Upper lobe of right lung (tissue), 1 donor: ENCODE results near the gene ZFP91. TPM values are rescaled to one million over a fixed set of nuclear protein-coding genes. Genes with fewer than 3 reads are reported as not detected.

Source experiments
- ATAC-seq: fragments of 200-7000 bp; cut with Tn5 transposase; one replicate; pipeline ENCODE4 v1.9.1; 2020; ENCODE audit warnings: mild to moderate bottlenecking, moderate library complexity
- DNase-seq: peaks from one replicate; pipeline ENCODE4 v3.0.0-alpha.2; 2020
- H3K27ac ChIP-seq: fragments of 200-600 bp; one replicate; pipeline ENCODE4 v1.8.0; 2022
- H3K27me3 ChIP-seq: fragments of 200-600 bp; one replicate; pipeline ENCODE4 v1.8.0; 2022; ENCODE audit warnings: mild to moderate bottlenecking
- H3K36me3 ChIP-seq: fragments of 200-600 bp; one replicate; pipeline ENCODE4 v1.8.0; 2022
- H3K4me1 ChIP-seq: fragments of 200-600 bp; one replicate; pipeline ENCODE4 v1.8.0; 2022
- H3K4me3 ChIP-seq: fragments of 200-600 bp; one replicate; pipeline ENCODE4 v1.8.0; 2022; ENCODE audit warnings: mild to moderate bottlenecking
- H3K9me3 ChIP-seq: fragments of 200-600 bp; one replicate; pipeline ENCODE4 v1.8.0; 2022
- intact Hi-C: fragments of 100-400 bp; cut with DNase I; formaldehyde crosslinking; loops from one replicate; pipeline ENCODE4 v1.11.0; 2022
- long read RNA-seq: library from polyadenylated mRNA; unstranded; transcript quantifications from one replicate; pipeline ENCODE4 v2.0.0, GENCODE V29; 2021
- total RNA-seq: library from RNA; stranded (reverse); fragmentation: NEBNext Ultra II Directional; extraction: Animal tissue kit (Norgen Biotek cat#: 25700); gene quantifications from one replicate; pipeline ENCODE4 v1.2.1, GENCODE V29; 2021
- TF ChIP-seq, protein P1 (sequence below): fragments of 200-600 bp; IDR thresholded peaks from one replicate; pipeline ENCODE4 v1.8.0; 2022; ENCODE audit warnings: antibody characterized with exemption
- donor health status: DM: no; HTN: yes; CAD: no; lungs with severe emphysema.

The ZFP91 gene, protein sequence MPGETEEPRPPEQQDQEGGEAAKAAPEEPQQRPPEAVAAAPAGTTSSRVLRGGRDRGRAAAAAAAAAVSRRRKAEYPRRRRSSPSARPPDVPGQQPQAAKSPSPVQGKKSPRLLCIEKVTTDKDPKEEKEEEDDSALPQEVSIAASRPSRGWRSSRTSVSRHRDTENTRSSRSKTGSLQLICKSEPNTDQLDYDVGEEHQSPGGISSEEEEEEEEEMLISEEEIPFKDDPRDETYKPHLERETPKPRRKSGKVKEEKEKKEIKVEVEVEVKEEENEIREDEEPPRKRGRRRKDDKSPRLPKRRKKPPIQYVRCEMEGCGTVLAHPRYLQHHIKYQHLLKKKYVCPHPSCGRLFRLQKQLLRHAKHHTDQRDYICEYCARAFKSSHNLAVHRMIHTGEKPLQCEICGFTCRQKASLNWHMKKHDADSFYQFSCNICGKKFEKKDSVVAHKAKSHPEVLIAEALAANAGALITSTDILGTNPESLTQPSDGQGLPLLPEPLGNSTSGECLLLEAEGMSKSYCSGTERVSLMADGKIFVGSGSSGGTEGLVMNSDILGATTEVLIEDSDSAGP
- total RNA-seq: 48.3 TPM
- long read RNA-seq, full-length matches to known transcripts: 18 of 21 reads
- long read RNA-seq, partial matches to known transcripts: 3 of 21 reads
- long read RNA-seq, other reads (novel, unspliced or antisense): 0 of 21 reads

DNA sequence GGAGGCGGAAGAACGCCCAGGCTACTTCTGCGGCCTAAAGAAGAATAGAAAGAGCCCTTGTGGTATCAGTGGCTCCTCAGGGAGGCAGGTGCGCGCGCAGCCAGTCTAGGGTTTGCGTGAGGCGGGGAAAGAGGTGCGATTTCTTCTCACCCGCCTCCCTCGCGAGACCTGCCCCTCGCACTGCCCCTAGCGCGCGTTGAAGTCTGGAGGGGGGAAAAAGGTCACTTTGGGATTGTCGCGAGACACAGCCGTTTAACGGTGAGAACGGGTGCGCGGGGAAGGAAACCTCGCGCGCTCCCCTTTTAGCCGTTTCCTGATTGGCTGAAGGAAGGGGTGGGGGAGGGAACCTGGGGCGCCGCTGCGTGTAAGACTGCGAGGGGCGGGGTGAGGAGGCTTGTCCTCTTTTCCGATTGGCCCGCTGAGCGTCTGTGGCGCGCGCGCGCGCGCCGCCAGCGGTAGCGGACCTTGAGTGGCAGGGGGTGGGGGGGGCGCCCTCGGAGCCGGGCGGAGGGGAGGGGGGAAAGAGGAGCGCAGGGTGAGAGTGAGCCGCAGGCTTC lies at the start of gene ZFP91:
Gene ZFP91, plus strand, starts transcription at position 429 of the 557 bp plus-strand sequence. CDS start 219 bp downstream, outside the sequence.
- intact Hi-C loops: no loop called here
- peaks cover 56% of the 10 kb centered on the region for H3K4me1 ChIP-seq

DNA sequence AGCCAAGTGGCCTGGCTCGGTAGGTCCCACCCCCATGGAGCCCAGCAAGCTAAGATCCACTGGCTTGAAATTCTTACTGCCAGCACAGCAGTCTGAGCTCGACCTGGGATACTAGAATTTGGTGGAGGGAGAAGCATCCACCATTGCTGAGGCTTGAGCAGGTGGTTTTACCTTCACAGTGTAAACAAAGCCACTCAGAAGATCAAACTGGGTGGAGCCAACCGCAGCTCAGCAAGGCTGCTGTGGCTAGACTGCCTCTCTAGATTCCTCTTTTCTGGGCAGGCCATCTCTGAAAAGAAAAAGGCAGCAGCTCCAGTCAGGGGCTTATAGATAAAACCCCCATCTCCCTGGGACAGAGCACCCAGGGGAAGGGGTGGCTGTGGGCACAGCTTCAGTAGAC lies 48.6 kb upstream of the ZFP91 start:
- peaks cover 17% of the 10 kb centered on the region for H3K4me1 ChIP-seq
- intact Hi-C loops: no loop called here
- no peak for ATAC-seq
- TF ChIP-seq, protein P1, sequence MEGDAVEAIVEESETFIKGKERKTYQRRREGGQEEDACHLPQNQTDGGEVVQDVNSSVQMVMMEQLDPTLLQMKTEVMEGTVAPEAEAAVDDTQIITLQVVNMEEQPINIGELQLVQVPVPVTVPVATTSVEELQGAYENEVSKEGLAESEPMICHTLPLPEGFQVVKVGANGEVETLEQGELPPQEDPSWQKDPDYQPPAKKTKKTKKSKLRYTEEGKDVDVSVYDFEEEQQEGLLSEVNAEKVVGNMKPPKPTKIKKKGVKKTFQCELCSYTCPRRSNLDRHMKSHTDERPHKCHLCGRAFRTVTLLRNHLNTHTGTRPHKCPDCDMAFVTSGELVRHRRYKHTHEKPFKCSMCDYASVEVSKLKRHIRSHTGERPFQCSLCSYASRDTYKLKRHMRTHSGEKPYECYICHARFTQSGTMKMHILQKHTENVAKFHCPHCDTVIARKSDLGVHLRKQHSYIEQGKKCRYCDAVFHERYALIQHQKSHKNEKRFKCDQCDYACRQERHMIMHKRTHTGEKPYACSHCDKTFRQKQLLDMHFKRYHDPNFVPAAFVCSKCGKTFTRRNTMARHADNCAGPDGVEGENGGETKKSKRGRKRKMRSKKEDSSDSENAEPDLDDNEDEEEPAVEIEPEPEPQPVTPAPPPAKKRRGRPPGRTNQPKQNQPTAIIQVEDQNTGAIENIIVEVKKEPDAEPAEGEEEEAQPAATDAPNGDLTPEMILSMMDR: no peak
- no peaks in the 10 kb centered on the region for H3K27me3 ChIP-seq
- H3K4me3 ChIP-seq: no peak overlapping the region
- H3K27ac ChIP-seq: no peak overlapping the region
- DNase-seq: no peak
- no peaks in the 10 kb centered on the region for H3K9me3 ChIP-seq
- H3K36me3 ChIP-seq: peaks cover 53% of the 10 kb centered on the region

More for the DNA sequence above, at the start of gene ZFP91:
- Histone ChIP-seq H3K27ac (peak within 1 kb of the TSS; percentile 100), H3K27me3 (no peaks in the 10 kb centered on the region), H3K9me3 (no peaks in the 10 kb centered on the region), H3K4me3 (peak within 1 kb of the TSS; percentile 94), H3K36me3 (no peaks in the 10 kb centered on the region)
- DNase-seq: peak; percentile 98
- ATAC-seq: peak; percentile 90
- TF ChIP-seq, protein P1: no peak

DNA sequence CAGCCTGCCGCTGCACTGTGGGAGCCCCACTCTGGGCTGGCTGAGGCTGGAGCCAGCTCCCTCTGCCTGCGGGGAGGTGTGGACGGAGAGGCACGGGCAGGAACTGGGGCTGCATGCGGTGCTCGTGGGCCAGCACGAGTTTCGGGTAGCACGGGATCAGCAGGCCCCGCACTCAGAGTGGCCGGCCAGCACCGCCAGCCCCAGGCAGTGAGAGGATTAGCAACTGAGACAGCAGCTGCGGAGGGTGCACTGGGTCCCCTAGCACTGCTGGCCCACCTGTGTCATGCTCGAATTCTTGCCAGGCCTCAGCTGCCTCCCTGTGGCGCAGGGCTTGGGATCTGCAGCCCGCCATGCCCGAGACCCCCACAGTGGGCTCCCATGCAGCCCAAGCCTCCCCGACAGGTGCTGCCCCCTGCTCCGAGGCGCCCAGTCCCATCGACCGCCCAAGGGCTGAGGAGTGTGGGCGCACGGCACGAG lies 47.0 kb upstream of the ZFP91 start:
- Histone ChIP-seq H3K4me1 (peaks cover 2% of the 10 kb centered on the region), H3K9me3 (no peaks in the 10 kb centered on the region), H3K36me3 (peaks cover 49% of the 10 kb centered on the region), H3K27ac (no peak overlapping the region), H3K27me3 (no peaks in the 10 kb centered on the region), H3K4me3 (no peak overlapping the region)
- intact Hi-C loops: no loop called here
- ATAC-seq: no peak
- TF ChIP-seq, protein P1: no peak
- no peak for DNase-seq

DNA sequence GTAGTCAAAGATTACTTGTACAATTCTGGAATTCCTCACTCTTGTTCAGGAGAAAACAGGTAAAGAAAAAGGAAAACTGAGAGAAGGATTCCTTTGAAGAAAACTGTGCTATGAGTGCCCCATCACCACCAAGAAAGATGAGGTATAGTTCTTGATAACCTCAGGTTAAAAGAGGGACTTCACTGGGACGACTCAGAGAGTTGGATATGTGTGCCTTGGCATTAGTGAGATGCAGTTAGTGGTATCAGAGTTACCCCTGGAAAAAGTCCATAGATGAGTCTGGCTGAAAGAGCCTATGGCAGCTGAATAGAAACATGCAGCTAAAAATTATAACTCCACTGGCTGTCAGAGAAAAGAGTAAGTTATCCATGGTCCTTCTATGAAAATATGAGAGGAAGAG lies 32.0 kb upstream of the ZFP91 start:
- Histone ChIP-seq H3K4me3 (no peak overlapping the region), H3K36me3 (peaks cover 82% of the 10 kb centered on the region), H3K9me3 (no peaks in the 10 kb centered on the region), H3K27ac (no peak overlapping the region), H3K27me3 (no peaks in the 10 kb centered on the region), H3K4me1 (no peaks in the 10 kb centered on the region)
- ATAC-seq: no peak
- intact Hi-C loops: no loop called here
- TF ChIP-seq, protein P1: no peak
- no peak for DNase-seq

DNA sequence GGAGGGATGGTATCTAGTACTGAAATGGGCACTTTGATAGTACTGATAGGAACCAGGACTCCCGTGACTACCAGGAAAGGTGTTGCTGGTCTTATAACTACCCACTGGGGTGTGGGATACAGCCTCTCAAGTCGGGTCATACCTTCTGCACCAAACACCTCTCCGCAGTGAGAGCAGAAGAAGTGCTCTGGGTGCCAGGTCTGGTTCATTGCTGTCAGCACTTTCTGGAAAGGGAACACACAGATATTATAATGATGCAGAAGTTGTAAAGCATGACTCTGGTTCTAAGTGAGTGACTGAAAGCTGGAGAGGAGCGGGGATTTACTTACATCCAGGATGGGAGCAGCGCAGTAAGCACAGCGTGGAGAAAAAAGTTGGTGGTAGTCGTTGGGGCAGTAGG lies 29.2 kb upstream of the ZFP91 start:
- ATAC-seq (no peak), DNase-seq (no peak)
- no peak overlapping the region for H3K27ac ChIP-seq
- no peaks in the 10 kb centered on the region for H3K4me1 ChIP-seq
- no peaks in the 10 kb centered on the region for H3K9me3 ChIP-seq
- H3K27me3 ChIP-seq: no peaks in the 10 kb centered on the region
- TF ChIP-seq, protein P1: no peak
- H3K4me3 ChIP-seq: no peak overlapping the region
- intact Hi-C loops: no loop called here
- H3K36me3 ChIP-seq: peaks cover 98% of the 10 kb centered on the region
